Fibroblast of skin of scalp (primary cell): ENCODE data around the gene KCNJ5.
A peak's percentile ranks its signal among the peaks of the same experiment; 100 is the strongest.

Experiments used
- DNase-seq: peaks from one replicate; pipeline ENCODE4 v3.0.0-alpha.2; 2013

Gene KCNJ5

DNA sequence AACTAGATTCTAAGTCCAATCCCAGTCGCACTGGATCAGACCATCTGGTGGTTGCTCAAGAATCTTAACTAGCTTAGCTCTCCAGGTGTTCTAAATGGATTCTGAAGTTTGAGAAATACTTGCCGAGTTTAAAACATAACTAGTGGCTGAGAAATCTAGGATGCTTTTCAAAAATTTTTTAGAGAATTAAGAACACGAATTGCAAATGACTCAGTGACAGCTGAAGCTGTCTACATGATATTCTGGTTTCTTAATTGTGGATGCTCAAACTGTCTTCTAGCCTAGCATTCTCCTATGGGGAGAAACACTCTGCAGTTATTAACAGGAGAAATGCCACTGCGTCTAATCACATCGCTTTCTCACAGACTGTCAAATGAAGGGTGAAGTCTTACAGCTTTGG, 71.7 kb downstream of the KCNJ5 start:
- DNase-seq = no peak

GRCh38 chr11:128963744-128964325, 72.7 kb downstream of the KCNJ5 start:
- DNase-seq = peak; percentile 10

GRCh38 chr11:128964463-128964930, 73.3 kb downstream of the KCNJ5 start:
- no peak for DNase-seq

GRCh38 chr11:128965485-128965884, 74.3 kb downstream of the KCNJ5 start:
- DNase-seq = no peak

- no peak for DNase-seq
Measured at GRCh38 chr11:128967578-128967977, 76.4 kb downstream of the KCNJ5 start.

GRCh38 chr11:128968916-128969315, 77.8 kb downstream of the KCNJ5 start:
- no peak for DNase-seq
